ENCODE data around the gene IL18R1.
A peak's percentile ranks its signal among the peaks of the same experiment; 100 is the strongest.

The IL18R1 gene

DNA sequence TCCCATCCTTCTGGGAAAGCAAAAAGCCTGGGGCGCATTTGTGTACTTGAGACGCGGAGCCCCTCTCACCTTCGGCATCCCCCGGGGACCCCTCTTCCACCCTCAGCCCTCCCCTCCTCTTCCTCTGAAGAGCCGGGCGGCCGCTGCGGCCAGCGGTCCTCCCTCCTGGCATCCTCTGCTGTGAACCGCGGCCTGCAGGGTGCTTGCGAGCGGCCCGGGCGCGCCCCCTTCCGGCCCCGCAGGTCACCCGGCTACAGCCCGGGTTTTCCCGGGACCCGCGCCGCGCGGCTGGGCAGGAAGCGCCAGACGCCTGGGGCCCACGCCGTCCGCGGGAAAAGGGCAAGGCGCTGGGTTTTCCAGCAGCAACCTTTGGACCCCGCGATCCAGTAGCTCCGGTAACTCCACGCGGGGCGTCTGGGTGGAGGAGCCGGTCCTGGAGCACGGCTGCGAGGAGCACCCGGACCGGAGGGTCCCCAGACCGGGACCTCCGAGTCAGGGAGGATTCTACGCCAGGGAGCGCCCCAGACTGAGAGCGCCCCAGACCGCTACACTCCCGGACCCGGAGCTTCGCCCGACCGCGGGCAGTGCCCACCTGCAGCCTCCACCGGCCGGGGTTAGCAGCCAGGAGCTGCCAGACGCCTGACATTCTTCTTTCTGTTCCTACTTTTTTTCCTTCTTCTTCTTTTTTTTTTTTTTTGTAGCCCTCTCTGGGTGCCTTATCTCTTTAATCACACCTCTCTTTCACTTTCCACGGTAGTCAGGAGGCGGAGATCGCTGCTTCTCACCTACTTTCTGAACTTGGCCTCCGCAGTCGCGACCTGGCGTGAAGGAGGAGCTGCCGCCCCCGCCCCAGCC lies at the start of gene IL18R1:
IL18R1 (plus strand) TSS at position 271 of the 855 bp plus-strand sequence. CDS start 6,865 bp downstream, outside the sequence.
- Histone ChIP-seq H2AFZ (peak within 1 kb of the TSS; percentile 94), H3K27ac (no peak within 1 kb of the TSS), H3K4me2 (ENCODE audit: low read length) (peak within 1 kb of the TSS; percentile 91)

DNA sequence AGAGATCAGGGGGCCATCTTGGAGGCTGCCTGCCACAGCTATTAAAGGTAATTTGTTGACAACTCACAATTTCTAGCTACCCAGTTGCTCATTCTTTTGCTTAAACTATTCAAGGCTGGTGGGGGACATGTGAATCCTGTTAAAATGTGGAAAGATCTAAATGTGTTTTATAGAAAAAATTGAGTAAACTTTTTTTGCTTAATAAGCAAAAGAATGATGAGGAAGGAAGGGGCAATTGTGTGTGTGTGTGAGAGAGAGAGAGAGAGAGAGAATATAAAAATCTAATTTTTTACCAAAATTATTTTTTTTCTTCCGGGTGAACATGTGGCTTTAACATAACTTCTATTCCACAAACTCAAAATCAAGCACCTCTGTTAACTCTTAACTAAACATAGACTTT lies 49.5 kb upstream of the IL18R1 start:
- Histone ChIP-seq H3K27me3 (ENCODE audit: control insufficient read depth, insufficient read depth, low read length) (no peaks in the 10 kb centered on the region), H3K9ac (no peak overlapping the region), H3K9me3 (ENCODE audit: control insufficient read depth, low read length) (no peaks in the 10 kb centered on the region), H2AFZ (no peak overlapping the region), H3K4me1 (peaks cover 8% of the 10 kb centered on the region), H3K4me2 (ENCODE audit: low read length) (no peak overlapping the region), H3K36me3 (ENCODE audit: control insufficient read depth, insufficient read depth, low read length) (no peaks in the 10 kb centered on the region), H3K79me2 (no peaks in the 10 kb centered on the region), H3K27ac (no peak overlapping the region), H3K4me3 (ENCODE audit: low read depth, low read length) (no peak overlapping the region)
- no peak for TF ChIP-seq CTCF (IDR thresholded peaks at IDR 0.05)

More for the DNA sequence above, at the start of gene IL18R1:
- Histone ChIP-seq H3K36me3 (ENCODE audit: control insufficient read depth, insufficient read depth, low read length) (no peaks in the 10 kb centered on the region), H3K79me2 (no peaks in the 10 kb centered on the region), H3K27me3 (ENCODE audit: control insufficient read depth, insufficient read depth, low read length) (no peaks in the 10 kb centered on the region), H3K4me3 (ENCODE audit: low read depth, low read length) (peak within 1 kb of the TSS; percentile 87), H3K9ac (no peak within 1 kb of the TSS), H3K9me3 (ENCODE audit: control insufficient read depth, low read length) (no peaks in the 10 kb centered on the region), H3K4me1 (no peaks in the 10 kb centered on the region)
- peak; percentile 90 for TF ChIP-seq CTCF (IDR thresholded peaks at IDR 0.05)

DNA sequence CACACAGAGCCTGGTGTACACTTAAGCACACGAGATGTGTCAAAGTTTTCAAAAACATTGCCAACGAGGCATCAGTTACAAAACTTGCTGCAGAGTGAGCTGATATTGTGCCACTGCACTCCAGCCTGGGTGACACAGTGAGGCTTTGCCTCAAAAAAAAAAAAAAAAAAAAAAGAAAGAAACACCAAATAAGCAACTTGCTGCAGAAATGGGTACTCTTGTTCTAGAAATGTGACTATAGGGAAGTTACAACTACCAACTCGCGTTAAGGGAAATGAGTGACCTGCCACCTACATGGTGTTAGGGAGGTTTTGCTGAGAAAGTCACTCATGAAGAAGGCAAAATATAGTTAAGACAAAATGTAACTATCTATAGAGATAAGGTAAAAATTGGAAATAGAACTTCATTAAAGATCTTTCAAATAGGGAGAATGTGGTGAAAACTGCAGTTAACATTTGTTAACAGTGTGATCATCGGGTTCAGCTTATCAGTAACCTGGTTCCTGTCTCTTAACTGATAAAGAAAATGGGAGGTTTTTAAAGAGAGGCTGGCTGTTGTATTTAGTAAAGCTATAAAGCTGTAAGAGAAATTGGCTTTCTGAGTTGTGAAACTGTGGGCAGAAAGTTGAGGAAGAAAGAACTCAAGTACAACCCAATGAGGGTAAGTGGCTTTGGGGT lies 44.5 kb upstream of the IL18R1 start, which contains the start of gene IL1RL1:
IL1RL1 (plus strand) TSS at position 600 of the 677 bp plus-strand sequence. CDS start 26,702 bp downstream, outside the sequence.
- Histone ChIP-seq H3K36me3 (ENCODE audit: control insufficient read depth, insufficient read depth, low read length) (no peaks in the 10 kb centered on the region), H3K4me3 (ENCODE audit: low read depth, low read length) (no peak within 1 kb of the TSS), H3K4me2 (ENCODE audit: low read length) (no peak within 1 kb of the TSS), H3K9ac (no peak within 1 kb of the TSS), H3K4me1 (no peaks in the 10 kb centered on the region), H3K9me3 (ENCODE audit: control insufficient read depth, low read length) (no peaks in the 10 kb centered on the region), H3K27ac (no peak within 1 kb of the TSS), H2AFZ (no peak within 1 kb of the TSS), H3K79me2 (no peaks in the 10 kb centered on the region), H3K27me3 (ENCODE audit: control insufficient read depth, insufficient read depth, low read length) (no peaks in the 10 kb centered on the region)
- TF ChIP-seq CTCF (IDR thresholded peaks at IDR 0.05): no peak

GRCh38 chr2:102313025-102313424 lies 42.6 kb upstream of the IL18R1 start:
- Histone ChIP-seq H2AFZ (no peak overlapping the region), H3K79me2 (no peaks in the 10 kb centered on the region), H3K9me3 (ENCODE audit: control insufficient read depth, low read length) (no peaks in the 10 kb centered on the region), H3K27ac (no peak overlapping the region), H3K36me3 (ENCODE audit: control insufficient read depth, insufficient read depth, low read length) (no peaks in the 10 kb centered on the region), H3K4me1 (no peaks in the 10 kb centered on the region), H3K4me3 (ENCODE audit: low read depth, low read length) (no peak overlapping the region), H3K4me2 (ENCODE audit: low read length) (no peak overlapping the region), H3K27me3 (ENCODE audit: control insufficient read depth, insufficient read depth, low read length) (no peaks in the 10 kb centered on the region), H3K9ac (no peak overlapping the region)
- TF ChIP-seq CTCF (IDR thresholded peaks at IDR 0.05): no peak
